Measurements from ENCODE around the gene ATP6V1G1.
A peak's percentile ranks its signal among the peaks of the same experiment; 100 is the strongest.
"Not testable (repeated sequence)": the region's sequence is repeated elsewhere in the genome, so short reads cannot be mapped to it uniquely, and the experiment has no call there.

The ATP6V1G1 gene

DNA sequence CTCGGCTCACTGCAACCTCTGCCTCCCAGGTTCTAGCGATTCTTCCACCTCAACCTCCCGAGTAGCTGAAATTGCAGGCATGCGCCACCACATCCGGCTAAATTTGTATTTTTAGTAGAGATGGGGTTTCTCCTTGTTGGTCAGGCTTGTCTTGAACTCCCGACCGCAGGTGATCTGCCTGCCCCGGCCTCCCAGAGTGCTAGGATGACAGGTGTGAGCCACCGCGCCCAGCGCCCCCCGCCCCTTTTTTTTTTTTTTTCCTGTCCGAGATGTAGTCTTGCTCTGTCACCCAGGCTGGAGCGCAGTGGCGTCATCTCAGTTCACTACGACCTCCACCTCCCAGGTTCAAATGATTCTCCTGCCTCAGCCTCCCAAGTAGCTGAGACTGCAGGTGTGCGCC lies 6.6 kb downstream of the ATP6V1G1 start:
- Mint-ChIP-seq H3K27me3 (no peaks in the 10 kb centered on the region), H3K4me3 (no peak overlapping the region), H3K4me1 (peaks cover 73% of the 10 kb centered on the region)

GRCh38 chr9:114600502-114601248 lies 13.1 kb downstream of the ATP6V1G1 start:
- not testable (repeated sequence) for H3K9me3 Mint-ChIP-seq, H3K27me3 Mint-ChIP-seq, ATAC-seq, H3K27ac Mint-ChIP-seq, H3K4me3 Mint-ChIP-seq
- Mint-ChIP-seq H3K4me1 (peaks cover 28% of the 10 kb centered on the region), H3K36me3 (peaks cover 59% of the 10 kb centered on the region)

More for the DNA sequence above, 6.6 kb downstream of the ATP6V1G1 start:
- Mint-ChIP-seq H3K36me3 (peaks cover 65% of the 10 kb centered on the region), H3K9me3 (no peaks in the 10 kb centered on the region), H3K27ac (no peak overlapping the region)
- no peak for ATAC-seq

- peaks cover 51% of the 10 kb centered on the region for H3K36me3 Mint-ChIP-seq
- H3K9me3 Mint-ChIP-seq, ATAC-seq, H3K4me3 Mint-ChIP-seq, H3K27me3 Mint-ChIP-seq, H3K27ac Mint-ChIP-seq: not testable (repeated sequence)
- peaks cover 34% of the 10 kb centered on the region for H3K4me1 Mint-ChIP-seq
Observed at GRCh38 chr9:114601787-114602186, 14.2 kb downstream of the ATP6V1G1 start.

DNA sequence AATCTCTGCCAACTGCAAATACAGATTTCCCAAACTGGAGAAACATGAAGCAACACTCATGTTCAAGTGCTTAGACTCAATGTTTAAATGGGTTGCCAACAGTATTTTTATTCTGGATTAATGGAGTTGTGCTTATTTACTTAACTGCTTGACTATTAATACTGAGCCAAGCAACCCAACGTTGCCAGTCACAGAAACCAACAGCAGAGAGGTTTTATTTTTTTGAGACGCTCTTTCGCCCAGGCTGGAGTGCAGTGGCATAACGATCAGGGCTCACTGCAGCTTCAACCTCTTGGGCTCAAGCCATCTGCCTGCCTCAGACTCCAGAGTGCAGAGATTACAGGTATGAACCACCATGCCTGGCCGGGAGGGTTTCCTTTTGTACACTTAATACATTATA lies 15.1 kb downstream of the ATP6V1G1 start:
- Mint-ChIP-seq H3K4me3 (no peak overlapping the region), H3K36me3 (peaks cover 46% of the 10 kb centered on the region), H3K27ac (no peak overlapping the region), H3K9me3 (peaks cover 3% of the 10 kb centered on the region), H3K27me3 (no peaks in the 10 kb centered on the region), H3K4me1 (peaks cover 39% of the 10 kb centered on the region)
- no peak for ATAC-seq

GRCh38 chr9:114603248-114603647 lies 15.7 kb downstream of the ATP6V1G1 start:
- H3K27me3 Mint-ChIP-seq = no peaks in the 10 kb centered on the region
- ATAC-seq = no peak
- H3K36me3 Mint-ChIP-seq = peaks cover 39% of the 10 kb centered on the region
- peaks cover 3% of the 10 kb centered on the region for H3K9me3 Mint-ChIP-seq
- H3K4me3 Mint-ChIP-seq = no peak overlapping the region
- H3K27ac Mint-ChIP-seq = no peak overlapping the region
- peaks cover 40% of the 10 kb centered on the region for H3K4me1 Mint-ChIP-seq

GRCh38 chr9:114604989-114605388 lies 17.4 kb downstream of the ATP6V1G1 start:
- H3K27ac Mint-ChIP-seq = peak overlapping the region; percentile 50
- no peaks in the 10 kb centered on the region for H3K27me3 Mint-ChIP-seq
- no peak for ATAC-seq
- peaks cover 3% of the 10 kb centered on the region for H3K9me3 Mint-ChIP-seq
- H3K36me3 Mint-ChIP-seq = peaks cover 22% of the 10 kb centered on the region
- H3K4me1 Mint-ChIP-seq = peaks cover 48% of the 10 kb centered on the region
- no peak overlapping the region for H3K4me3 Mint-ChIP-seq

- Mint-ChIP-seq H3K27me3 (no peaks in the 10 kb centered on the region), H3K36me3 (peaks cover 11% of the 10 kb centered on the region), H3K4me1 (peaks cover 48% of the 10 kb centered on the region), H3K4me3 (no peak overlapping the region), H3K9me3 (peaks cover 3% of the 10 kb centered on the region), H3K27ac (peak overlapping the region; percentile 50)
- no peak for ATAC-seq
Observed at GRCh38 chr9:114606068-114606467, 18.5 kb downstream of the ATP6V1G1 start.

- H3K27ac Mint-ChIP-seq = peak overlapping the region; percentile 50
- no peak for ATAC-seq
- H3K4me1 Mint-ChIP-seq = peaks cover 48% of the 10 kb centered on the region
- H3K36me3 Mint-ChIP-seq = peaks cover 5% of the 10 kb centered on the region
- no peak overlapping the region for H3K4me3 Mint-ChIP-seq
- H3K9me3 Mint-ChIP-seq = peaks cover 3% of the 10 kb centered on the region
- H3K27me3 Mint-ChIP-seq = no peaks in the 10 kb centered on the region
Observed at GRCh38 chr9:114606597-114607207, 19.1 kb downstream of the ATP6V1G1 start.

DNA sequence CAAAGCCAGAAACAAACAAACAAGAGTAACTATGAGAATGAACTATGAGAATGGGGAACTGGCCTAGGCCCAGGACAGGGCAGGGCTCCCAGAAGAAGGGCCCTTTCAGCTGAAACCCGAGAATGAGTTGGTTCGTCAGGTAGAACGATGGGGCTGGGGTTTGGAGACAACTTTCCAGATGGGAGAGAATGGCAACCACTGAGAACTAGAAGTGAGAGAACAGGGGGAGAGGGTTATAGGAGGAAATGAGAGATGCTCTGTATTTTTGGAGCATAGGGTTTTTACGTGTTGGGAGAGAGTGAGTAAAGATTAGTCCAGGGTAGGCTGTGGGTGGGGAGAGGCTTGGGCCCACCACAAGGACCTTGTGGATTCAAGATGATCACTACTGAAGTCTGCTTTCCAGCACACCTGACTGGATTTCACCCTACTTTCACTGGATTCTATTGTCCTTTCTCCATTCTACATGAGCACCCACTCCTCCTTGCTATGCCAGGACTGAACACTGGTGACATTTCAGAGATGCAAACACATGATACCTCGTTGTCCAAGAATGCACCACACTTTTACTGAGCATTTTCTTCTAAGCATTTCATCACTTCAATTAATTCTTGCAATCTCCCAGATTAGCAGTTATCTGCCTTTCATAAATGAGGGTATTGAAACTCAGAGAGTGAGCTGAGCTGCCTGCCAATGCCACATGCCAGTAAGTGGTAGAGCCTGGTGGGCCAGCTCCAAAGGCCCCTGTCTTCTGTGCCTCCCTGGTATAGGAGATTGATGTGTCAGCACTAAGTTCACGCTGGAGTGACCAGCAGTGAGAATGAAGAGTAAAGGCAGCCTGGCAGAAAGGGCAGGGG lies 20.3 kb downstream of the ATP6V1G1 start:
- Mint-ChIP-seq H3K27me3 (no peaks in the 10 kb centered on the region), H3K27ac (peak overlapping the region; percentile 50), H3K4me3 (peak overlapping the region; percentile 32), H3K9me3 (no peaks in the 10 kb centered on the region), H3K4me1 (peaks cover 60% of the 10 kb centered on the region), H3K36me3 (no peaks in the 10 kb centered on the region)
- ATAC-seq = peak; percentile 80

- Mint-ChIP-seq H3K4me1 (peaks cover 66% of the 10 kb centered on the region), H3K27me3 (no peaks in the 10 kb centered on the region), H3K4me3 (peak overlapping the region; percentile 32), H3K27ac (peak overlapping the region; percentile 50), H3K36me3 (no peaks in the 10 kb centered on the region), H3K9me3 (no peaks in the 10 kb centered on the region)
- ATAC-seq = no peak
Observed at GRCh38 chr9:114608525-114608796, 20.9 kb downstream of the ATP6V1G1 start.

- H3K4me3 Mint-ChIP-seq = peak overlapping the region; percentile 80
- H3K9me3 Mint-ChIP-seq = peaks cover 3% of the 10 kb centered on the region
- H3K27me3 Mint-ChIP-seq = no peaks in the 10 kb centered on the region
- peak; percentile 72 for ATAC-seq
- peak overlapping the region; percentile 94 for H3K27ac Mint-ChIP-seq
- H3K4me1 Mint-ChIP-seq = peaks cover 76% of the 10 kb centered on the region
- peaks cover 12% of the 10 kb centered on the region for H3K36me3 Mint-ChIP-seq
Observed at GRCh38 chr9:114611516-114612271, 24.1 kb downstream of the ATP6V1G1 start.

DNA sequence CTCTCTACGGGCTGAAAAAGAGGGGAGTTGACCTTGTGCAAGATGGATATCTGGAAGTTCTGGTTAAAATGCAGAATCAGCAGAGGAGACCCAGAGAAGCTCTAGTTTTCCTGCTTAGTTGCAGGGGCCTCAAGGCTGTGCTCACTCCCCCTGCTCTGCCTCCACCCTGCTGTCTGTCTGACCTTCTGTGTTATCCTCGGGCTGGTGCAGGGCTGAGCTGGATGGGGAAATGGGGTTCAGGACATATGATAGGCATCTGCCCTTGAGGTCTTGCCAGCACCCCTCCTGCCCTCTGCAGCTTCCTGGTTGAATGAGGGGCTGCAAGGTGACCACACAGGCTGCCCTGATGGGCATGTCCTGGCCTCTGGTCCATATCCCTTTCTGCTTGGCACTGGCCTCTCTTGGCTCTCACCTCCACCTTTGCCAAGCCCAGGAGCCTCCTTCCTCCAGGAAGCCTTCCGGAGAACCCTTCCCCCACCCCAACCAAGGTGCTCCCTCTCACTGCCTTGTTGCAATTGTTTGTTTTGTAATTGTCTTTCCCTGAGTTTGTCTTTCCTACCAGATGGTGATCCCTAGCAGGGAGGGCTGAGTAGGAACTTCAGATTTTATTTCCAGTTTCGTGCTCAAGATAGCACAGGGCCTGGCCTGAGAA lies 24.8 kb downstream of the ATP6V1G1 start:
- Mint-ChIP-seq H3K4me1 (peaks cover 76% of the 10 kb centered on the region), H3K27me3 (no peaks in the 10 kb centered on the region), H3K36me3 (peaks cover 12% of the 10 kb centered on the region), H3K4me3 (peak overlapping the region; percentile 80), H3K27ac (peak overlapping the region; percentile 94), H3K9me3 (peaks cover 3% of the 10 kb centered on the region)
- no peak for ATAC-seq

GRCh38 chr9:114613087-114613486 lies 25.5 kb downstream of the ATP6V1G1 start:
- Mint-ChIP-seq H3K27me3 (no peaks in the 10 kb centered on the region), H3K4me3 (peak overlapping the region; percentile 80), H3K4me1 (peaks cover 72% of the 10 kb centered on the region), H3K9me3 (peaks cover 3% of the 10 kb centered on the region), H3K27ac (peak overlapping the region; percentile 94), H3K36me3 (peaks cover 12% of the 10 kb centered on the region)
- ATAC-seq = no peak

DNA sequence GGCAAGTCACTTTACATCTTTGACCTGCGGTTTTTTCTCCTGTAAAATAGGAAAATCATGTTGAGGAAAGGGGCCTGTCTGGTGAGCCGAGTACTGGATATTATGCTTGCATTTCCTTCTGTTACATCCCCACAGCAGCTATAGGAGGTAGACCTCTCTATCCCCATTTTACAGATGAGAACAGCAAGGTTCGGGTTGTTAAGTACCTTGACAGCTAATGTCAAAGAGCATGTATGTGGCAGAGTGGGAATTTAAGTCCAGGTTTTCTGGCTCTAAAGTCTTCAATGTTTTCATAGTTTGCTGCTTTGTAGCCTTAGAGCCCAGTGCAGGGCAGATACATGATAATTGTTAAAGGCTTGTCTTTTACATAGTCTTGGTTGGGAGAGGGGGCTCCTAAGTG lies 26.4 kb downstream of the ATP6V1G1 start:
- H3K27me3 Mint-ChIP-seq = no peaks in the 10 kb centered on the region
- peaks cover 3% of the 10 kb centered on the region for H3K9me3 Mint-ChIP-seq
- peaks cover 12% of the 10 kb centered on the region for H3K36me3 Mint-ChIP-seq
- peaks cover 73% of the 10 kb centered on the region for H3K4me1 Mint-ChIP-seq
- peak overlapping the region; percentile 94 for H3K27ac Mint-ChIP-seq
- no peak for ATAC-seq
- H3K4me3 Mint-ChIP-seq = peak overlapping the region; percentile 1
